Measurements from ENCODE around the gene ZNF12.
"Not testable (repeated sequence)": the region's sequence is repeated elsewhere in the genome, so short reads cannot be mapped to it uniquely, and the experiment has no call there.

The ZNF12 gene

DNA sequence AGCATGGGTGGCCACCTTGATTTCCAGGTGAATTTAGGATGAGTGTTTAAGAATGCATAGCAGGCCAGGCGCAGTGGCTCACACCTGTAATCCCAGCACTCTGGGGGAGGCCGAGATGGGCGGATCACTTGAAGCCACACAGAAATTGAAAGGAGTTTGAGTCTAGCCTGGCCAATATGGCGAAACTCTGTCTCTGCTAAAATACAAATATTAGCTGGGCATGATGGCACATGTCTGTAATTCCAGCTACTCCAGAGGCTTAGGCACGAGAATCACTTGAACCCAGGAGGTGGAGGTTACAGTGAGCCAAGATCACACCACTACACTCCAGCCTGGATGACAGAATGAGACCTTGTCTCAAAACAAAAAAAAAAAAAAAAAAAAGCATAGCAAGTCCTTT lies 19.6 kb upstream of the ZNF12 start:
- H3K4me1 ChIP-seq (ENCODE audit: control insufficient read depth, insufficient read depth, low read length, unreplicated experiment); H3K36me3 ChIP-seq (ENCODE audit: insufficient read depth, low read length); H3K27ac ChIP-seq (ENCODE audit: low read depth, low read length); H3K4me3 ChIP-seq (ENCODE audit: low read depth, low read length); H2AFZ ChIP-seq (ENCODE audit: low read length, unreplicated experiment); H3K27me3 ChIP-seq (ENCODE audit: insufficient read depth, low read length): not testable (repeated sequence)
- peaks cover 17% of the 10 kb centered on the region for H3K79me2 ChIP-seq (ENCODE audit: control insufficient read depth, insufficient read depth, low read length, unreplicated experiment)

DNA sequence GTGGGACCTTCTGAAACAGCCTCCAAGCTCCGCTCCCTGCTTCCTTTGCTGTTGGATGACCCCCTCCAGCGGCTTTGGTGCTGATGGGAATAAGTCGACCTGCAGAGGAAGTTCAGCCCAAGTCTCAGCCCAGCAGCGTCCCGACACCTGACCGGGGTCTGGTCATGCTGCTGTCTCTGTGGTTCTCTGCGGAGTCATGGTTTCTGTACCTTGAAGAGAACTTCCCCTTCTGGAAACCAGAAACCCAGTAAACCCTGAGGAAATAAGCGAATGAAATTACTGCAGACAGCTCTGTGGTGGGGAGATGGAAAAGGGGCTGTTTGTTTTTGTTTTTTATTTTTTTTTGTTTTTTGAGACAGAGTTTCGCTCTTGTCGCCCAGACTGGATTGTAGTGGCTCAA lies 18.3 kb upstream of the ZNF12 start:
- no peak overlapping the region for H2AFZ ChIP-seq (ENCODE audit: low read length, unreplicated experiment)
- H3K4me1 ChIP-seq (ENCODE audit: control insufficient read depth, insufficient read depth, low read length, unreplicated experiment): no peaks in the 10 kb centered on the region
- H3K27me3 ChIP-seq (ENCODE audit: insufficient read depth, low read length): peaks cover 3% of the 10 kb centered on the region; the same call in 1 of the 2 replicates
- H3K36me3 ChIP-seq (ENCODE audit: insufficient read depth, low read length): no peaks in the 10 kb centered on the region
- H3K79me2 ChIP-seq (ENCODE audit: control insufficient read depth, insufficient read depth, low read length, unreplicated experiment): peaks cover 4% of the 10 kb centered on the region
- H3K27ac ChIP-seq (ENCODE audit: low read depth, low read length): no peak overlapping the region
- H3K4me3 ChIP-seq (ENCODE audit: low read depth, low read length): no peak overlapping the region

DNA sequence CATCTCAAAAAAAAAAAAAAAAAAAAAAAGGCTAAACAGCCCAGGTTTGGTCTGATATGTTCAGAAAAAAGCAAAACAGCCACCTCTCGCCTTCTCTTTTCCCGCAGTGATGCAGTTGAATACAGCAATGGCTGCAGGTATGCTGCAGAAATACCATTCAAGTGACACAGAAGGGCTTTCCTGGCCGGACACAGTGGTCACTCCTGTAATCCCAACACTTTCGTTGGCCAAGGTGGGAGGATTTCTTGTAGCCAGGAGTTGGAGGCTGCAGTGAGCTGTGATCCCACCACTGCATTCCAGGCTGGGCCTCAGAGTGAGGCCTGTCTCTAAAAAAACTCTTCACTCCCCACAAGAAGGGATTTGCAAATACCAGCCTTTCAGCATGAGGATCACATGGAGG lies 17.6 kb upstream of the ZNF12 start:
- not testable (repeated sequence) for H3K4me1 ChIP-seq (ENCODE audit: control insufficient read depth, insufficient read depth, low read length, unreplicated experiment); H3K27me3 ChIP-seq (ENCODE audit: insufficient read depth, low read length); H3K27ac ChIP-seq (ENCODE audit: low read depth, low read length); H3K79me2 ChIP-seq (ENCODE audit: control insufficient read depth, insufficient read depth, low read length, unreplicated experiment); H3K4me3 ChIP-seq (ENCODE audit: low read depth, low read length); H3K36me3 ChIP-seq (ENCODE audit: insufficient read depth, low read length); H2AFZ ChIP-seq (ENCODE audit: low read length, unreplicated experiment)

DNA sequence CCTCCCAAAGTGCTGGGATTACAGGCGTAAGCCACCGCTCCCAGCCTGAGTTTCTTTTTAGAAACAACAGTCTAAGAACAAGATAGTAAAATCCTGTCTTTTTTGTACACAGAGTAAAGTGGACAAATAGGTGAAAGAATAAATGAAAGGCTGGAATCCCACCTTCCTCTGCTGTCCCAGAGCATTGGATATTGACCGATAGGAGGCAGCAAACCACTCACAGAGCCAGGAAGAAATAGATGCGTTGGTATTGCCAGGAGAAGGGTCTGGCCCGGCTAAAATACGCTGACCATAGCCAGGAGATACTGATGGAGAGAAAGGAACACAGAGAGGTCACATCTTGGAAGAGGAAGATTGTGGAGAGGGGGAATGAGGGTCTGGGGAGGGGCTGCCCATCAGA lies 11.4 kb upstream of the ZNF12 start:
- no peak overlapping the region for H2AFZ ChIP-seq (ENCODE audit: low read length, unreplicated experiment)
- no peak overlapping the region for H3K27ac ChIP-seq (ENCODE audit: low read depth, low read length)
- no peaks in the 10 kb centered on the region for H3K79me2 ChIP-seq (ENCODE audit: control insufficient read depth, insufficient read depth, low read length, unreplicated experiment)
- peaks cover 3% of the 10 kb centered on the region; the same call in 1 of the 2 replicates for H3K27me3 ChIP-seq (ENCODE audit: insufficient read depth, low read length)
- no peaks in the 10 kb centered on the region for H3K4me1 ChIP-seq (ENCODE audit: control insufficient read depth, insufficient read depth, low read length, unreplicated experiment)
- H3K4me3 ChIP-seq (ENCODE audit: low read depth, low read length): no peak overlapping the region
- no peaks in the 10 kb centered on the region for H3K36me3 ChIP-seq (ENCODE audit: insufficient read depth, low read length)

GRCh38 chr7:6715898-6716297 lies 9.2 kb upstream of the ZNF12 start:
- H3K36me3 ChIP-seq (ENCODE audit: insufficient read depth, low read length); H3K4me1 ChIP-seq (ENCODE audit: control insufficient read depth, insufficient read depth, low read length, unreplicated experiment); H2AFZ ChIP-seq (ENCODE audit: low read length, unreplicated experiment); H3K4me3 ChIP-seq (ENCODE audit: low read depth, low read length); H3K27me3 ChIP-seq (ENCODE audit: insufficient read depth, low read length); H3K27ac ChIP-seq (ENCODE audit: low read depth, low read length); H3K79me2 ChIP-seq (ENCODE audit: control insufficient read depth, insufficient read depth, low read length, unreplicated experiment): not testable (repeated sequence)

DNA sequence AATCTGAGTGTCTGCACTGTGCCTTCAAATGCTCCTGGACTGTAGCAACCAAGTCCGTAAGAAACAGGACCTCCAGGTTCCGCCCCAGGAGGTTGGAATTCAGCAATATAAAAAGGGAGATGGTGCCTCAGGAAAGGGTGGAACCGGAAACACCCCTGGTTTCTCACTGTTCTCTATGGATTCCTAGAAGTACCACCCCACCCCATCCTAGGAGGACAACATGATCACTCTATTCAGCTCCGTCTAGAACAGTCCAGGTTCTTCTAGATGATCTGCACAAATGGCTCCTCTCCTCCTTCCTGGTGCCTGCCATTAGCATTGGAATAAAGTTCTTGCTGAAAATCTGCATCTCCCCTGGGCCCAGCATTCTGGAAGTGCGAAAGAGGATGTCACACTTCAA lies 7.6 kb upstream of the ZNF12 start:
- Histone ChIP-seq H3K27me3 (ENCODE audit: insufficient read depth, low read length) (no peaks in the 10 kb centered on the region), H2AFZ (ENCODE audit: low read length, unreplicated experiment) (no peak overlapping the region), H3K27ac (ENCODE audit: low read depth, low read length) (no peak overlapping the region), H3K79me2 (ENCODE audit: control insufficient read depth, insufficient read depth, low read length, unreplicated experiment) (no peaks in the 10 kb centered on the region), H3K36me3 (ENCODE audit: insufficient read depth, low read length) (no peaks in the 10 kb centered on the region), H3K4me3 (ENCODE audit: low read depth, low read length) (no peak overlapping the region), H3K4me1 (ENCODE audit: control insufficient read depth, insufficient read depth, low read length, unreplicated experiment) (no peaks in the 10 kb centered on the region)

DNA sequence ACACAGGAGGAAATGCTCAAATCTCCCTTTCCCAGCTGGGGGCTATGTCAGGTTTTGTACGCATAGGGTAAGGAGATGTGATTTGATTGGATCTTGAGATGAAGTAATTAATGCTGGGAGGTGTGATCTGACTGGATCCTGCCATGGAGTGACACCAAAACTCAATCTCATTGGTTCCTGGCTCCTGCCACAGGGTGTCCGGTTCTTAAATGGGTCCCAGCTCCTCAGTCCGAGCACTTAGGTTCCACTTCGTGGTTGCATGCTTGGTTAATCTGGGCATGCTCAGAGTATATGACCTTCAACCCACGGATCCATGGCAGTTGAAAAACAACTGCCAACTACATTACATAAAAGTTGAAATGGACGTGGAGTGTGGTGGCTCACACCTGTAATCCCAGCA lies 3.1 kb upstream of the ZNF12 start:
- Histone ChIP-seq H3K36me3 (ENCODE audit: insufficient read depth, low read length) (peaks cover 4% of the 10 kb centered on the region), H2AFZ (ENCODE audit: low read length, unreplicated experiment) (no peak overlapping the region), H3K4me1 (ENCODE audit: control insufficient read depth, insufficient read depth, low read length, unreplicated experiment) (peaks cover 3% of the 10 kb centered on the region), H3K79me2 (ENCODE audit: control insufficient read depth, insufficient read depth, low read length, unreplicated experiment) (peaks cover 19% of the 10 kb centered on the region), H3K4me3 (ENCODE audit: low read depth, low read length) (no peak overlapping the region), H3K27me3 (ENCODE audit: insufficient read depth, low read length) (no peaks in the 10 kb centered on the region), H3K27ac (ENCODE audit: low read depth, low read length) (no peak overlapping the region)

- Histone ChIP-seq H3K4me3 (ENCODE audit: low read depth, low read length) (no peak overlapping the region), H3K79me2 (ENCODE audit: control insufficient read depth, insufficient read depth, low read length, unreplicated experiment) (peaks cover 32% of the 10 kb centered on the region), H2AFZ (ENCODE audit: low read length, unreplicated experiment) (no peak overlapping the region), H3K27me3 (ENCODE audit: insufficient read depth, low read length) (no peaks in the 10 kb centered on the region), H3K36me3 (ENCODE audit: insufficient read depth, low read length) (peaks cover 16% of the 10 kb centered on the region), H3K4me1 (ENCODE audit: control insufficient read depth, insufficient read depth, low read length, unreplicated experiment) (peaks cover 3% of the 10 kb centered on the region), H3K27ac (ENCODE audit: low read depth, low read length) (no peak overlapping the region)
These were observed 1.6 kb upstream of the ZNF12 start for GRCh38 chr7:6708304-6708703.

DNA sequence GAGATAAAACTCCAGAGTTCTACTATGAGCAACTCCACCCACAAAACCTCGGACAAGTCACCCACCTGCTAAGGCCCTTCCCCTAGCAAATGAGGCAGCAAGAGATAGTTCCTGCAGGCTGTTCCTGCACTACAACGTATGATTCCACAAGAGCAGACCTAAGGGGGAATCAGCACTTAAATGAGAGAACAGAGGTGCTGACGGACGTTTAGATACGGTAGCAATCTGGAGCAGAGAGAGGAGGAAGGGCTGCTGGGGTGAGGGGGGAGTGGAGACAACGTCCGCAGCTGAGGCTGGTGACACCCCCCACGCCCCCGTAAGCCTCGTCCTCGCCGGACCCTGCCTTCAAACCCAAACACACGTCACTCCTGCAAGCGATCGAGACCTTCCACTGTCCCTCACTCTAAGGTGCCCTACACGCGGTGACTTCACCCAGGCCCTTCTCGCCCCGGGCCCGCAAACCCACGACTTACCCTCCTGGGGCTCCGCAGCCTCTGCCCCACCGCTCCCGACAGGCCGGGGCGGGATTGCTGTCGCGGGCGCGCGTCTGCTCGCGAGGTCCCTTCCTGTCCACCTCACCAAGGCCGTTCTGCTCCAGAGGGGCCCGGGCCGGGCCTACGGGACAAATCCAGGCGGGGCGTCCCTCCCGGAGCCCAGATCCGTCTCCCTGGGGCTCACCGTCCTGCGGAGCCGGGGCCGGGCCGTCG lies 635 bp downstream of the ZNF12 start:
- Histone ChIP-seq H3K4me1 (ENCODE audit: control insufficient read depth, insufficient read depth, low read length, unreplicated experiment) (peaks cover 3% of the 10 kb centered on the region), H3K27ac (ENCODE audit: low read depth, low read length) (peak overlapping the region; percentile 82), H2AFZ (ENCODE audit: low read length, unreplicated experiment) (peak overlapping the region; percentile 71), H3K79me2 (ENCODE audit: control insufficient read depth, insufficient read depth, low read length, unreplicated experiment) (peaks cover 50% of the 10 kb centered on the region), H3K27me3 (ENCODE audit: insufficient read depth, low read length) (no peaks in the 10 kb centered on the region), H3K4me3 (ENCODE audit: low read depth, low read length) (peak overlapping the region; percentile 91), H3K36me3 (ENCODE audit: insufficient read depth, low read length) (peaks cover 34% of the 10 kb centered on the region)

DNA sequence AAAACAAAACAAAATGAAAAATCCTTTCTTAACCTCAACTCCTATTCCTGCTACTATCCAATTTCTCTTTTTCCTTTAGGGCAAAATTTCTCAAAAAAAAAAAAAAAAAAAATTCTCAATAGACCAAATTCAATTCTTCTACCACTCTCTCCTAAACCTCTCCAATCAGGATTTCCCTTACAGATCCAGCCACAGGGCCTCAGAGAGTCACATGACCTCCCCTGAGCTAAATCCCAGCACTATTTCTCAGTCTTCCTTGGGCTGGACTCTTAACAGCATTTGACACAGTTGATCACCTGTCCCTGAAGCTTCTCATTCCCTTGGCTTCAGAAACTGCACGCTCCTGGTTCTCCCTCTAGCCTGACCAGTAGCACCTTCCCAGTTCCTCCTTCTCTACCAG lies 4.9 kb downstream of the ZNF12 start:
- H3K27ac ChIP-seq (ENCODE audit: low read depth, low read length): no peak overlapping the region
- no peak overlapping the region for H3K4me3 ChIP-seq (ENCODE audit: low read depth, low read length)
- no peaks in the 10 kb centered on the region for H3K4me1 ChIP-seq (ENCODE audit: control insufficient read depth, insufficient read depth, low read length, unreplicated experiment)
- peaks cover 75% of the 10 kb centered on the region for H3K36me3 ChIP-seq (ENCODE audit: insufficient read depth, low read length)
- no peaks in the 10 kb centered on the region for H3K27me3 ChIP-seq (ENCODE audit: insufficient read depth, low read length)
- no peak overlapping the region for H2AFZ ChIP-seq (ENCODE audit: low read length, unreplicated experiment)
- H3K79me2 ChIP-seq (ENCODE audit: control insufficient read depth, insufficient read depth, low read length, unreplicated experiment): peaks cover 77% of the 10 kb centered on the region

GRCh38 chr7:6700793-6701192 lies 6.0 kb downstream of the ZNF12 start:
- Histone ChIP-seq H3K27ac (ENCODE audit: low read depth, low read length) (no peak overlapping the region), H3K4me1 (ENCODE audit: control insufficient read depth, insufficient read depth, low read length, unreplicated experiment) (no peaks in the 10 kb centered on the region), H3K36me3 (ENCODE audit: insufficient read depth, low read length) (peaks cover 85% of the 10 kb centered on the region), H3K4me3 (ENCODE audit: low read depth, low read length) (no peak overlapping the region), H3K27me3 (ENCODE audit: insufficient read depth, low read length) (no peaks in the 10 kb centered on the region), H2AFZ (ENCODE audit: low read length, unreplicated experiment) (no peak overlapping the region), H3K79me2 (ENCODE audit: control insufficient read depth, insufficient read depth, low read length, unreplicated experiment) (peaks cover 68% of the 10 kb centered on the region)
